Measurements from ENCODE around the gene C18orf63. TPM values are rescaled to one million over a fixed set of nuclear protein-coding genes. Genes with fewer than 3 reads are reported as not detected.

Gene C18orf63
- total RNA-seq, 2 experiments from 2014 or later = not detected

DNA sequence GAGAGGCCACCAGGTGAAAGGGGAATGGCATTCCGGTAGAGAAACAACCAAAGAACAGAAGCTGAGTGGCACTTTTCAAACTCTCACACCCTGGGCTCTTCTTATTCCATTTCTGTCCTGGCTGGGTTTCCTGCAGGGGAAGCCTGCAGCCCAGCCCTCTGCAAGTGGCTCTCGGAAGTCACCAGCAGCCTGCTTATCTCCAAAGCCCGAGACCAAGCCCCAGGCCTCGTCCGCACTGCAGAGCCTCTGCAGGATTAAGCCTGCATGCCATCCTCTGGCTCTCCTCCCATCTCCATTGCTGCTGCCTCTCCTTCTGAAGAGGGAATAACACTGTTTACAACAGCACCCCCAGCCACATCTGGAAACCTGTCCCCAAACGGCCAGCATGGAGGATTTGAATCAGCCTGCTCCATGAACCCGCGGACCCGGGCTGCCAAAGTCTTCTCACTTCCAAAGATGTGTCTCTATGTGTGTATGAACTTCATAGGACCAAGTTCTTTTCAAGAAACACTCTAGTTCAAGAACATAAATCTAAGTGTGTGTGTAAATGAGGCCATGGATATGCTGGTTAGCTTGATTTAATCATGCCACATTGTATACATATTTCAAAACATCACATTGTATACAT, 87.3 kb downstream of the C18orf63 start:
- intact Hi-C loops (cut with micrococcal nuclease; ENCODE audit: unreplicated experiment) = no loop called here
- no peaks in the 10 kb centered on the region for H3K79me2 ChIP-seq (ENCODE audit: insufficient read depth, low read depth, low read length)
- no peaks in the 10 kb centered on the region for H4K20me1 ChIP-seq (ENCODE audit: insufficient read depth, low read length)
- TF ChIP-seq EZH2phosphoT487 (IDR thresholded peaks at IDR 0.05; ENCODE audit: borderline replicate concordance, low read depth, low read length) = no peak
- TF ChIP-seq, protein P1, sequence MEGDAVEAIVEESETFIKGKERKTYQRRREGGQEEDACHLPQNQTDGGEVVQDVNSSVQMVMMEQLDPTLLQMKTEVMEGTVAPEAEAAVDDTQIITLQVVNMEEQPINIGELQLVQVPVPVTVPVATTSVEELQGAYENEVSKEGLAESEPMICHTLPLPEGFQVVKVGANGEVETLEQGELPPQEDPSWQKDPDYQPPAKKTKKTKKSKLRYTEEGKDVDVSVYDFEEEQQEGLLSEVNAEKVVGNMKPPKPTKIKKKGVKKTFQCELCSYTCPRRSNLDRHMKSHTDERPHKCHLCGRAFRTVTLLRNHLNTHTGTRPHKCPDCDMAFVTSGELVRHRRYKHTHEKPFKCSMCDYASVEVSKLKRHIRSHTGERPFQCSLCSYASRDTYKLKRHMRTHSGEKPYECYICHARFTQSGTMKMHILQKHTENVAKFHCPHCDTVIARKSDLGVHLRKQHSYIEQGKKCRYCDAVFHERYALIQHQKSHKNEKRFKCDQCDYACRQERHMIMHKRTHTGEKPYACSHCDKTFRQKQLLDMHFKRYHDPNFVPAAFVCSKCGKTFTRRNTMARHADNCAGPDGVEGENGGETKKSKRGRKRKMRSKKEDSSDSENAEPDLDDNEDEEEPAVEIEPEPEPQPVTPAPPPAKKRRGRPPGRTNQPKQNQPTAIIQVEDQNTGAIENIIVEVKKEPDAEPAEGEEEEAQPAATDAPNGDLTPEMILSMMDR (conservative IDR thresholded peaks at IDR 0.05; ENCODE audit: low read length) = no peak
- H3K4me1 ChIP-seq (ENCODE audit: insufficient read depth, low read length, poor library complexity, severe bottlenecking) = no peaks in the 10 kb centered on the region
- H3K27ac ChIP-seq (ENCODE audit: low read depth, low read length, poor library complexity, severe bottlenecking) = no peak overlapping the region
- no peaks in the 10 kb centered on the region for H3K9me2 ChIP-seq (ENCODE audit: insufficient read depth, low read length)
- no TSS peak for BruUV-seq (replicated peaks)
- ChIA-PET POLR2A (no interaction called here), CTCF (ENCODE audit: unreplicated experiment) (no interaction called here)
- no peak for DNase-seq (ENCODE audit: low spot score)
- no peaks in the 10 kb centered on the region for H3K9me3 ChIP-seq (ENCODE audit: low read length)
- H3K36me3 ChIP-seq (ENCODE audit: insufficient read depth, low read length) = no peaks in the 10 kb centered on the region
- H3K4me2 ChIP-seq (ENCODE audit: low read length) = no peak overlapping the region
- no peak overlapping the region for H2AFZ ChIP-seq (ENCODE audit: low read length)
- H3K4me3 ChIP-seq (ENCODE audit: low read depth, low read length, poor library complexity, severe bottlenecking) = no peak overlapping the region

DNA sequence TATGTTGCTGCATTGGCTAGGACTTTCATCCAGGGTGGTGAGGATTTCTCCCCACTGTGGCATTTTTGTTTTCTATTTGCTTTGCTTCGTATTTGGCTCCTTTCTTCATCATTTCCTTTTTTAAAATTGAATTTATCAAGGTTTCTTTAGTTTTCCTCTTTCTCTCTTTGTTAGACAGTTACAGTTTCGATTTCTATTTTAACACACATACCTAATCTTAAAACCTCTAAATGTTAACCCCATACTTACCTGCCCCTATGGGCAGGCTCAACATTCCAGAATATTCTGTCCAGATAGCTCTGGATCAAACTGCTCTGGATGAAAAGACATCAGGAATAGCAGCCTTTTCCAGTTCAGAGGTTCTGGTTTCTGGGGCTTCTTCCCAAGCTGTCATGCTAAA, 92.2 kb downstream of the C18orf63 start:
- no TSS peak for BruUV-seq (replicated peaks)
- Histone ChIP-seq H3K27ac (ENCODE audit: low read depth, low read length, poor library complexity, severe bottlenecking) (no peak overlapping the region), H3K79me2 (ENCODE audit: insufficient read depth, low read depth, low read length) (no peaks in the 10 kb centered on the region), H3K9me2 (ENCODE audit: insufficient read depth, low read length) (no peaks in the 10 kb centered on the region), H3K36me3 (ENCODE audit: insufficient read depth, low read length) (no peaks in the 10 kb centered on the region), H3K4me3 (ENCODE audit: low read depth, low read length, poor library complexity, severe bottlenecking) (no peak overlapping the region), H2AFZ (ENCODE audit: low read length) (no peak overlapping the region), H3K4me2 (ENCODE audit: low read length) (no peak overlapping the region), H3K9me3 (ENCODE audit: low read length) (no peaks in the 10 kb centered on the region), H3K4me1 (ENCODE audit: insufficient read depth, low read length, poor library complexity, severe bottlenecking) (no peaks in the 10 kb centered on the region), H4K20me1 (ENCODE audit: insufficient read depth, low read length) (no peaks in the 10 kb centered on the region)
- CTCF ChIA-PET (ENCODE audit: unreplicated experiment) = no interaction called here
- TF ChIP-seq, protein P1 (conservative IDR thresholded peaks at IDR 0.05; ENCODE audit: low read length) = no peak
- no peak for TF ChIP-seq EZH2phosphoT487 (IDR thresholded peaks at IDR 0.05; ENCODE audit: borderline replicate concordance, low read depth, low read length)
- DNase-seq (ENCODE audit: low spot score) = no peak
- POLR2A ChIA-PET = interaction anchor here (0.6 kb wide), 1 partner anchor 1893 kb away, joined by 3 read pairs; no protein-coding TSS in a partner anchor
- intact Hi-C loops (cut with micrococcal nuclease; ENCODE audit: unreplicated experiment) = no loop called here

Other genes starting within 250 kb of the C18orf63 start
- 0.54 and 0.59 TPM in 2 replicates for gene FBXO15, start 168.0 kb upstream of the C18orf63 start, total RNA-seq (2014; rRNA removed; shearing (Covaris generic))
- 1.2 and 2.1 TPM in 2 replicates for gene FBXO15, start 168.0 kb upstream of the C18orf63 start, total RNA-seq (2022)
- 30.8 and 42.9 TPM in 2 replicates for gene TIMM21, start 167.3 kb upstream of the C18orf63 start, total RNA-seq (2014; rRNA removed; shearing (Covaris generic))
- gene TIMM21, start 167.3 kb upstream of the C18orf63 start, total RNA-seq (2022) = 20.7 and 25.2 TPM in 2 replicates
- not detected in 2 replicates for gene CYB5A, start 23.9 kb upstream of the C18orf63 start, total RNA-seq (2014; rRNA removed; shearing (Covaris generic))
- gene CYB5A, start 23.9 kb upstream of the C18orf63 start, total RNA-seq (2022) = not detected in 2 replicates
- not detected in 2 replicates for gene DIPK1C, start 141.5 kb downstream of the C18orf63 start, total RNA-seq (2014; rRNA removed; shearing (Covaris generic))
- gene DIPK1C, start 141.5 kb downstream of the C18orf63 start, total RNA-seq (2022) = not detected in 2 replicates
- gene CNDP2, start 180.5 kb downstream of the C18orf63 start, total RNA-seq (2014; rRNA removed; shearing (Covaris generic)) = 28.5 and 51.5 TPM in 2 replicates
- gene CNDP2, start 180.5 kb downstream of the C18orf63 start, total RNA-seq (2022) = 85.2 and 94.8 TPM in 2 replicates
- gene CNDP1, start 218.7 kb downstream of the C18orf63 start, total RNA-seq (2014; rRNA removed; shearing (Covaris generic)) = not detected in 2 replicates
- not detected in 2 replicates for gene CNDP1, start 218.7 kb downstream of the C18orf63 start, total RNA-seq (2022)

All from OCI-LY7 (cell line).